ENCODE results near the gene EGLN3.
"Not testable (repeated sequence)": the region's sequence is repeated elsewhere in the genome, so short reads cannot be mapped to it uniquely, and the experiment has no call there.

Gene EGLN3

GRCh38 chr14:33962466-33962865, 11.6 kb upstream of the EGLN3 start:
- in situ Hi-C loops (cut with HindIII; ENCODE audit: low sequenced_read_pairs), result not testable (repeated sequence)

GRCh38 chr14:33962016-33962415, 11.1 kb upstream of the EGLN3 start:
- in situ Hi-C loops (cut with HindIII; ENCODE audit: low sequenced_read_pairs), result no loop called here

GRCh38 chr14:33959692-33960151, 8.8 kb upstream of the EGLN3 start:
- in situ Hi-C loops (cut with HindIII; ENCODE audit: low sequenced_read_pairs), result no loop called here

GRCh38 chr14:33958605-33959226, 7.8 kb upstream of the EGLN3 start:
- in situ Hi-C loops (cut with HindIII; ENCODE audit: low sequenced_read_pairs), result no loop called here

- in situ Hi-C loops (cut with HindIII; ENCODE audit: low sequenced_read_pairs), result no loop called here
Observed at GRCh38 chr14:33957993-33958392, 7.1 kb upstream of the EGLN3 start.

- in situ Hi-C loops (cut with HindIII; ENCODE audit: low sequenced_read_pairs), result no loop called here
Observed at GRCh38 chr14:33957299-33957698, 6.4 kb upstream of the EGLN3 start.

- in situ Hi-C loops (cut with HindIII; ENCODE audit: low sequenced_read_pairs), result no loop called here
Observed at GRCh38 chr14:33956640-33957039, 5.8 kb upstream of the EGLN3 start.

GRCh38 chr14:33954016-33954598, 3.2 kb upstream of the EGLN3 start:
- in situ Hi-C loops (cut with HindIII; ENCODE audit: low sequenced_read_pairs), result no loop called here

- in situ Hi-C loops (cut with HindIII; ENCODE audit: low sequenced_read_pairs), result no loop called here
Observed at GRCh38 chr14:33952541-33952940, 1.7 kb upstream of the EGLN3 start.

GRCh38 chr14:33951183-33951840, 438 bp upstream of the EGLN3 start:
- in situ Hi-C loops (cut with HindIII; ENCODE audit: low sequenced_read_pairs), result no loop called here

GRCh38 chr14:33949411-33949893, 1.4 kb downstream of the EGLN3 start:
- in situ Hi-C loops (cut with HindIII; ENCODE audit: low sequenced_read_pairs), result no loop called here

- in situ Hi-C loops (cut with HindIII; ENCODE audit: low sequenced_read_pairs), result no loop called here
Observed at GRCh38 chr14:33948869-33949408, 1.9 kb downstream of the EGLN3 start.

GRCh38 chr14:33948145-33948868, 2.6 kb downstream of the EGLN3 start:
- in situ Hi-C loops (cut with HindIII; ENCODE audit: low sequenced_read_pairs), result no loop called here

GRCh38 chr14:33946679-33947476, 4.0 kb downstream of the EGLN3 start:
- in situ Hi-C loops (cut with HindIII; ENCODE audit: low sequenced_read_pairs), result no loop called here

GRCh38 chr14:33945210-33946088, 5.4 kb downstream of the EGLN3 start:
- in situ Hi-C loops (cut with HindIII; ENCODE audit: low sequenced_read_pairs), result no loop called here

GRCh38 chr14:33943096-33943883, 7.6 kb downstream of the EGLN3 start:
- in situ Hi-C loops (cut with HindIII; ENCODE audit: low sequenced_read_pairs), result no loop called here

- in situ Hi-C loops (cut with HindIII; ENCODE audit: low sequenced_read_pairs), result no loop called here
Observed at GRCh38 chr14:33941718-33942117, 9.2 kb downstream of the EGLN3 start.

- in situ Hi-C loops (cut with HindIII; ENCODE audit: low sequenced_read_pairs), result no loop called here
Observed at GRCh38 chr14:33940561-33941011, 10.3 kb downstream of the EGLN3 start.
